Measurements from ENCODE around the gene NPNT.

Gene NPNT

GRCh38 chr4:105921301-105921700, 26.0 kb downstream of the NPNT start:
- DNase-seq (ENCODE audit: low read depth), result no peak

DNA sequence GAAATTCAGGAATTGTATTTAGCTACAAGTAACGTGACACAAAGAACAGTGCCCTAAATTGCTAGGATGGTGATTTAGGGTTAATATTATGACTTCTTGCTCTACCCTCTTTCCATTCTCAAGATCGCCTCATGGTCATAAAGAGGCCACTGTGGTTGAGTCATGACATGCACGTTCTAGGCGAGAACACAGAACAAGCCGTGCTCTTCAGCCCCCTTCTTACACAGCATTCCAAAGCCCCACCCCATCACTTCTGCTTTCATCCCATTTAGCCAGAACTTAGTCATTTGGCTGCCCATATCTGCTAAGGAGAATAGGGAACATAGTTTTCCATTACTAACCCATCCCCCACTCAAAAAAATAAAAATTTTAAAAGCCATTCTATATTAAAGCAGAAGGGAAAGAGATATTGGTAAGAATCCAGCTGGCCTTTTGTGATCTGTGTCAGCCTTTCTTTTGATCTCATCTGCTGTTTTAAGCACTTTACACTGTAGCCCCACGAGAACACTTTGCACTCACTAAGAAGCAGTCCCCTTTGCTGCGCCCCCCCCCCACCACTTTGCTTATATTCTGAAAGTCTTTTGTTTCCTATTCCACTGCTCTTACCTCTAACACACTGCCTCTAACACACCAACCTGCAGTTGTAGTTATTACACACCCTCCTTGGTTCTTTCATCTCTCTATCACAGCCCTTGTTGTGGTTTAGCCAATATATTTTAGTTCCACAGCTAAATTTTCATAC, 28.4 kb downstream of the NPNT start:
- no peak for DNase-seq (ENCODE audit: low read depth)

DNA sequence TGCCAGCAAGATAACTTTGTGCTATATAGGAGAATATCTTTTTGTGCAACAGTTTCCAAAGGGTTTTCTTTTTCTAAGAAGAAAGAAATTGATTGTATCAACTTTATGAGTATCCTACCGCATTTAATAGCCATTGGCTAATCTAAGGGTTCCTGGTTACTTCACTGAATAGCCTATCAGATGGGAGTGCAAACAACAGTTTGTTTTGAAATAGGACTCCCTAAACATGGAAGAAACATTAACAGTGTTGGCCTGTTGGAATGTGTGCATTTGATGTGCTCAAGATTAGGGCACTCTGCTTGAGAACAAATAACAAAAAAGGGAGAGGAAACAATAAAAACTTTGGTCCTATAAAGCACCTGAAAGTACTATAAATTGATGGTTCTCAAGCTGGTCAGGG, 29.1 kb downstream of the NPNT start:
- no peak for DNase-seq (ENCODE audit: low read depth)

DNA sequence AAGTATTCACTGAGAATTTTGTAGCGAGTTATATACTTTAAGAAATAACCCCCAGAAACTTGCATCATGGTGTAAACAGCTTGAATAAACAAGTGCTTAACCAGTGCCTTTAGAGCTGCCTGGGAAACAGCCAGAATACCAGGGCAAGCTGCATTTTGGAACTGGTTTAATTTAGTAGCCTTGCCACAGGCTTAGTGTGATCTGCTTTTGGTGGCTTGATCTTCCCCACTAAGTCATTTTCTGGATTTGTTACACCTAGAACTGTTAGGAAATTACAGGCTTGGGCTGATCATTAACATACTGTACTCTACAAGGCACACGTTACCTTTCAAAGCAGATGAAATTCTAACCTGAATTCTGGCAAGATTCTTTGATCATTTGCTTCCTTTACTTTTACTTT, 35.4 kb downstream of the NPNT start:
- no peak for DNase-seq (ENCODE audit: low read depth)

- no peak for DNase-seq (ENCODE audit: low read depth)
These were observed 37.8 kb downstream of the NPNT start for GRCh38 chr4:105933083-105933482.

- no peak for DNase-seq (ENCODE audit: low read depth)
These were observed 39.1 kb downstream of the NPNT start for GRCh38 chr4:105934386-105934785.

GRCh38 chr4:105936901-105937300, 41.6 kb downstream of the NPNT start:
- DNase-seq (ENCODE audit: low read depth), result no peak

GRCh38 chr4:105937759-105938158, 42.5 kb downstream of the NPNT start:
- DNase-seq (ENCODE audit: low read depth), result no peak

- DNase-seq (ENCODE audit: low read depth), result no peak
These were observed 48.0 kb downstream of the NPNT start for GRCh38 chr4:105943234-105943633.

DNA sequence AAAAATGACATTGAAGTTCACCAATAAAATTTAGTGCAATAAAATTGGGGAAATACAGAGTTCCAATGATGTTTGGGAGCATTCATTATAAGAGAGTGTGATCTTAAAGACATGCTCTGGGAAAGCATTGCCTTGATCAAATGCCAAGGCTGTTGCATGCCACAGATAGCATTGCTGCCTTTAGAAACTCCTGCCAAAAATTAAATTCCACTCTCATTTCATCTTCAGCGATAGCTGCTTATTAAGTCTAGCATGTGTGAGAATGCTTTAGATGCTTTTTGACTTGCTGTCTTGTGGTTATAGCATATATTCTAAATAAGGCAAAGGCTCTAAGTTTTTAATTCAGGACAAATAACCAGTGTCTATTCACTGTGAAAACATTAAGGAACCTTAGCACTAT, 49.3 kb downstream of the NPNT start:
- DNase-seq (ENCODE audit: low read depth), result no peak

GRCh38 chr4:105946771-105947170, 51.5 kb downstream of the NPNT start:
- no peak for DNase-seq (ENCODE audit: low read depth)

DNA sequence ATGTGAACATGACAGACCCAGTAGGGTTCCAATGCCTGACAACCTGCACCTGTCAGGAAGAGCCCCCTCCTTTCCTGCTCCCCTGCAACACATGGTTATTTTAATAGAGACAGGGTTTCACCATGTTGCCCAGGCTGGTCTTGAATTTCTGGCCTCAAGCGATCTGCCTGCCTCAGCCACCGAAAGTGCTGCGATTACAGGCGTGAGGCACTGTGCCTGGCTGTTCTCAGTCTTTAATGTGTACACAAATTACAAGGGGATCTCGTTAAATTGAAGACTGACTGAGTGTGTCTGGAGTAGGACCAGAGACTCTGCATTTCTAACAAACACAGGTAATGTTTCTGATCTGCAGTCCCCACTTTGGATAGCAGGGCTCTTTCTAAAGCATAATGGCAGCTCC, 55.4 kb downstream of the NPNT start:
- no peak for DNase-seq (ENCODE audit: low read depth)

DNA sequence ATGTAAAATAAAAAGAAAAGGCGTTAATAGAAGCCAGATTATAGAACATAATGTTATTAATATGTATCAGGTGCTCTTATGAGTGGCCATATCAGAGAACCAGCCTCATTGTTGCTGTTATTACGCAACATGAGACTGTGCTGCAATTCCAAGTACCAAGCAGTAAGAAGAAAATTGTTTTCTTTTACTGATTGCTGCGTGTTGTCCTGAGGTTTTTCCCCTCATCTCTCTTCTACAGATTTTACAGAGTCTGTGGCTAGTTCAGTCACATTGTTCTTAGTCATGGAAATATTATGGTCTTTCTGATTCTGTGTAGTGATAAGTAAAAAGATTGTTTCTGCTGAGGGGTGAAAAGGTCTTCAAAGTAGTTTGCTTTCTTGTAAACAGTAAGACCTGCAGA, 55.9 kb downstream of the NPNT start:
- no peak for DNase-seq (ENCODE audit: low read depth)

- no peak for DNase-seq (ENCODE audit: low read depth)
These were observed 57.3 kb downstream of the NPNT start for GRCh38 chr4:105952591-105952990.

- no peak for DNase-seq (ENCODE audit: low read depth)
These were observed 61.3 kb downstream of the NPNT start for GRCh38 chr4:105956569-105956968.

DNA sequence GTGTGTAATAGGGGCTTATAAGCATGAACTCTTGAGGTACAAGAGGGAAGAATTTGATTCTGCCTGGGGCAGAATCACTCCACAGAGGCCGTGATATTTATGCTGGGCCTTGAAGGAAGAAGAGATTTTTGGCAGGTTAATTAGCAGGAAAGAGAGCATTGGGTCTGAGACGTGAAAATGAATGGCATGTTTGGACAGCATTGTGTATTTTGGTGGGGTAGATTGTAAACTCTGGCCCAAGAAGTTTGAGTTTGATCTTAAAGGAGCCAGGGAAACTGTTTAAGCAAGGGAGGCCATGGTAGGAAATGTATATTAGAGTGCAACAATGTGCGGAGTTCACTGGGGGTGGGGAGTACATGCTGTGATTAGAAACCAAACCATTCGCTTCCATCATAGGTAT, 62.4 kb downstream of the NPNT start:
- no peak for DNase-seq (ENCODE audit: low read depth)

- no peak for DNase-seq (ENCODE audit: low read depth)
These were observed 68.5 kb downstream of the NPNT start for GRCh38 chr4:105963461-105964400.

DNA sequence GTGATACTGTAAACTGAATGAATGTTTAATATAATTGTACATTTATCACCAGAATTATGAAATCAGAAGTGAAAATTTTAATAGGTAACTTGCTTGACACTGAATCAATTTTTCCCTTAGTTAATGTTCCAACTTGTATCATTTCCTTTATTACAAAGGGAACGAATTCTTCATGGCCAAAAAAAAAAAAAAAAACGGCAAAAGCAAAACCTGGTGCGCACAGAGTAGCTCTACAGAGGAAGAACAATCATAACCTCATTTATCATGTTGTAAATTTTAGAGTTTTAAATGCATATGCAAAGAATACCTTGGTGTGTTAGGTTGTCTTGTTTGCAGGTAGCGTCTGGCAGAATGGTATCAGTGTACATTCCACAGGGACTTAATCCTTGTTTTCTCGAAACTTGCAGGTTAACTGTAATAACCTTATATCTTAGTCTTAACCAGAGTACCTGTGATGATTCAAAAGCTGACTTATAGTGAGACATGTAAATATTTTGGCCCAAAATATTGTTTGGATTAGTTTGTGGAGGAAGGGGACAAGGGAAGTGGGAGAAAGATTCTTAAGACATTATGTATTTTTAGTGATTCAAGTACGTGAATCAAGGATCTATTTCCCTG, 70.0 kb downstream of the NPNT start:
- no peak for DNase-seq (ENCODE audit: low read depth)

DNA sequence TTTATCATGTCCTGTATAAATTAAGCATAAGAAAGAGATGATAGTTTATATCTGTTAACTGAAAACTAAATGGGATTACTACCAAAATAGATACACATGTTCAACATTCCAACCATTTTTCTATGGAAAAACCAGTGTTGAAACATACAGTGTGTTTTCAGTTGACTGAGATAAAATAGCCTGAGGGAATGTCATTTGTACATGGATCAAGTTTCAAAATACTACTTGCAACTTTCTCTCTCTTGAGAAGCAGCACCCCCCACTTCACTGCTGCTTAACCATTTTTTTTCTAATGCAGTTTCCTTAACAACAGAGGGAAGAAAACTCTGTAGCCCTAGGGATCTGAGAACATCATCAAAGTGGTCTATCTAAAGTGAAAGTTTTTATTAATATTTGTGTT, 70.8 kb downstream of the NPNT start:
- DNase-seq (ENCODE audit: low read depth), result no peak

DNA sequence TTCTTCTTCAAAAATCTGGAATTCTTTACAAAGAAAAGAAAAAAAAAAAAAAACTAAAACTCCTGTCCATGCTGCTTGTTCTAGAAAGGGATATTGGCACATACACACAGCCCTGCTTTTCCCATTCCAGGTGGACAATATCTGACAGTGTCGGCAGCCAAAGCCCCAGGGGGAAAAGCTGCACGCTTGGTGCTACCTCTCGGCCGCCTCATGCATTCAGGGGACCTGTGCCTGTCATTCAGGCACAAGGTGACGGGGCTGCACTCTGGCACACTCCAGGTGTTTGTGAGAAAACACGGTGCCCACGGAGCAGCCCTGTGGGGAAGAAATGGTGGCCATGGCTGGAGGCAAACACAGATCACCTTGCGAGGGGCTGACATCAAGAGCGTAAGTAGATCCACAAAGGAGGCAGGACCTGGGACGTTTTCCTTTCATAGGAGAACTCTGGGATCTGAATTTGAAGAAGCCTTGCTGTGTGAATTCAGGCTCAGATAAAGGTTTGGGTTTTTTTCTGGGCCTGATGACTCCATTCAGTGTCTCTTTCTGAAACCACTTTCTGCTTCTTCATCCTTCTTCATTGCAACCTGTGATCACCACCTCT, 71.9 kb downstream of the NPNT start:
- DNase-seq (ENCODE audit: low read depth), result no peak

DNA sequence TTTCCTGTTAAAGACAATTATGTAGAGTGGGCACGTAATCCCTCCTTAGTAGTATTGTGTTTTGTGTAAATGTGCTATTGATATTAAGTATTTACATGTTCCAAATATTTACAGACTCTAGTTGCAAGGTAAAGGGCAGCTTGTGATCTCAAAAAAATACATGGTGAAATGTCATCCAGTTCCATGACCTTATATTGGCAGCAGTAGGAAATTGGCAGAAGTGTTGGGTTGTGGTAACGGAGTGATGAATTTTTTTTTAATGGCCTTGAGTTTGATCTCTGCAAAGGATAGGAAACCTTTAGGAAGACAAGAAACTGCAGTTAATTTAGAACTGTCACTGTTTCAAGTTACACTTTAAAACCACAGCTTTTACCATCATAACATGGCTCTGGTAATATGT, 74.3 kb downstream of the NPNT start:
- DNase-seq (ENCODE audit: low read depth), result no peak

DNA sequence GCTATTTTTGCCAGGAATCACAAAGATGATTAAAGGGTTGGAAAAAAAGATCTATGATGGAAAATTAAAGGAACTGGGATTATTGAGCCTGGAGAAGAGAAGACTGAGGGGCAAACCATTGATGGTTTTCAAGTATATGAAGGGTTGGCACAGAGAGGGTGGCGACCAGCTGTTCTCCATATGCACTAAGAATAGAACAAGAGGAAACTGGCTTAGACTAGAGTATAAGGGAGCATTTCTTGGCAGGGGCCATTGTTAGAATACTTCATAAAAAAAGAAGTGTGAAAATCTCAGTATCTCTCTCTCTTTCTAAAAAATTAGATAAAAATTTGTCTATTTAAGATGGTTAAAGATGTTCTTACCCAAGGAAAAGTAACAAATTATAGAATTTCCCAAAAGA, 75.1 kb downstream of the NPNT start:
- no peak for DNase-seq (ENCODE audit: low read depth)

DNA sequence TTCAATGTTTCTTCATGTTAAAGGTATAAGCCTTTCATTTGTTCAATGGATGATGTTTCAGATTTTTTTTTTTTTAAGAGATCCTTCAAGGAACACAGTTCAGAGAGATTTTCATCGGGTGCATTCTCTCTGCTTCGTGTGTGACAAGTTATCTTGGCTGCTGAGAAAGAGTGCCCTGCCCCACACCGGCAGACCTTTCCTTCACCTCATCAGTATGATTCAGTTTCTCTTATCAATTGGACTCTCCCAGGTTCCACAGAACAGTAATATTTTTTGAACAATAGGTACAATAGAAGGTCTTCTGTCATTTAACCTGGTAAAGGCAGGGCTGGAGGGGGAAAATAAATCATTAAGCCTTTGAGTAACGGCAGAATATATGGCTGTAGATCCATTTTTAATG, 75.8 kb downstream of the NPNT start:
- no peak for DNase-seq (ENCODE audit: low read depth)

All from stimulated activated CD8-positive, alpha-beta memory T cell treated with anti-CD3 and anti-CD28 coated beads, Interleukin-15, amount 100 ng/mL, for 1 hour (primary cell).